Liver (tissue), 9 donors: ENCODE results near the gene TMEM14A. TPM values are rescaled to one million over a fixed set of nuclear protein-coding genes. Genes with fewer than 3 reads are reported as not detected.

Source experiments
- DNase-seq: peaks from one replicate; pipeline ENCODE4 v3.0.0-alpha.2; 2017; ENCODE audit warnings: low spot score
- H3K27ac ChIP-seq, 2 donors: one replicate each; pipeline ENCODE4 v1.7.0; 2013; ENCODE audit warnings: inconsistent platforms in 2 of 2, low read length in 2 of 2, control low read depth in 1 of 2, low read depth in 1 of 2, mild to moderate bottlenecking in 1 of 2
- H3K27me3 ChIP-seq, 4 donors: one replicate each; pipeline versions ENCODE4 v1.6.1 to v1.7.0; 2013; ENCODE audit warnings: low read length in 3 of 4, inconsistent platforms in 1 of 4, mild to moderate bottlenecking in 1 of 4, moderate library complexity in 1 of 4; ENCODE audit not compliant: control insufficient read depth in 4 of 4, insufficient read depth in 4 of 4
- H3K36me3 ChIP-seq, 4 donors: one replicate each; pipeline versions ENCODE4 v1.6.1 to v1.7.0; 2013; ENCODE audit warnings: low read length in 3 of 4, mild to moderate bottlenecking in 3 of 4, low read depth in 1 of 4, moderate library complexity in 1 of 4; ENCODE audit not compliant: control insufficient read depth in 4 of 4, insufficient read depth in 3 of 4
- H3K4me1 ChIP-seq, 4 donors: one replicate each; pipeline versions ENCODE4 v1.6.1 to v1.7.0; 2013; ENCODE audit warnings: low read length in 3 of 4, mild to moderate bottlenecking in 3 of 4, moderate library complexity in 1 of 4; ENCODE audit not compliant: control insufficient read depth in 4 of 4, insufficient read depth in 4 of 4
- H3K4me3 ChIP-seq, 3 donors: one replicate each; pipeline versions ENCODE4 v1.6.1 to v1.7.0; 2013; ENCODE audit warnings: low read length in 3 of 3, control low read depth in 1 of 3, low read depth in 1 of 3, mild to moderate bottlenecking in 1 of 3
- H3K9ac ChIP-seq, 2 donors: one replicate each; pipeline ENCODE4 v1.7.0; 2013; ENCODE audit warnings: low read length in 2 of 2, mild to moderate bottlenecking in 2 of 2, moderate library complexity in 2 of 2, control low read depth in 1 of 2, low read depth in 1 of 2
- H3K9me3 ChIP-seq, 4 donors: one replicate each; pipeline versions ENCODE4 v1.6.1 to v1.7.0; 2013; ENCODE audit warnings: low read length in 3 of 4; ENCODE audit not compliant: control insufficient read depth in 4 of 4
- EGR1 ChIP-seq, 2 donors: IDR thresholded peaks; 2 replicates each; pipeline ENCODE4 v1.6.1; 2016 to 2018; ENCODE audit warnings: antibody characterized with exemption in 2 of 2, low read depth in 2 of 2
- GABPA ChIP-seq, 2 donors: IDR thresholded peaks in 1 of 2; conservative IDR thresholded peaks in 1 of 2; 2 replicates each; pipeline ENCODE4 v1.6.1; 2016; ENCODE audit warnings: antibody characterized with exemption in 2 of 2, mild to moderate bottlenecking in 1 of 2, moderate library complexity in 1 of 2
- HNF4A ChIP-seq, 2 donors: conservative IDR thresholded peaks; 2 replicates each; pipeline ENCODE4 v1.6.1; 2016; ENCODE audit warnings: antibody characterized with exemption in 2 of 2, mild to moderate bottlenecking in 2 of 2
- HNF4G ChIP-seq: IDR thresholded peaks from 2 replicates; pipeline ENCODE4 v1.6.1; 2016; ENCODE audit warnings: antibody characterized with exemption
- JUND ChIP-seq, 2 donors: IDR thresholded peaks; 2 replicates each; pipeline ENCODE4 v1.6.1; 2016; ENCODE audit warnings: antibody characterized with exemption in 2 of 2
- RAD21 ChIP-seq, 2 donors: IDR thresholded peaks; 2 replicates each; pipeline ENCODE4 v1.6.1; 2016; ENCODE audit warnings: antibody characterized with exemption in 2 of 2, mild to moderate bottlenecking in 2 of 2
- SP1 ChIP-seq: IDR thresholded peaks from 2 replicates; pipeline ENCODE4 v1.6.1; 2018; ENCODE audit warnings: antibody characterized with exemption, mild to moderate bottlenecking
- TAF1 ChIP-seq: conservative IDR thresholded peaks from 2 replicates; pipeline ENCODE4 v1.6.1; 2016; ENCODE audit warnings: antibody characterized with exemption, mild to moderate bottlenecking
- YY1 ChIP-seq: IDR thresholded peaks from 2 replicates; pipeline ENCODE4 v1.6.1; 2016; ENCODE audit warnings: antibody characterized with exemption, mild to moderate bottlenecking
- WGBS: extraction: QIAGEN DNeasy Blood & Tissue Kit; methylation state at CpG from one replicate; pipeline ENCODE4 v1.1.7; 2013; 5-methylcytosine and 5-hydroxymethylcytosine counted together
- polyA plus RNA-seq, 2 donors: library from polyadenylated mRNA; stranded (reverse) in 1 of 2; unstranded in 1 of 2; fragments of 200-250 nt in 1 of 2; fragments of >200 nt in 1 of 2; fragmentation: Nextera tagmentation in 1 of 2; extraction: Ambion mirVana in 1 of 2; gene quantifications; one replicate each; pipeline versions ENCODE4 v1.2.1 to v1.2.3, GENCODE V29; 2013 to 2015
- total RNA-seq, 2 donors: library from RNA; depleted of rRNA; stranded (reverse); fragments of >200 nt; gene quantifications; one replicate each; pipeline ENCODE4 v1.2.3, GENCODE V29; 2014
- TF ChIP-seq, protein P1 (sequence below): IDR thresholded peaks from 2 replicates; pipeline ENCODE4 v1.6.1; 2016; ENCODE audit warnings: antibody characterized with exemption
- TF ChIP-seq, protein P2 (sequence below): fragments of 150-350 bp; IDR thresholded peaks from 2 replicates; pipeline ENCODE4 v1.5.1; 2017; ENCODE audit warnings: improper control_type of control experiment, low read depth, low read length; ENCODE audit not compliant: missing input control
- donor health status: healthy.
- donor health status: healthy.
- donor health status: healthy.
- donor health status: healthy.
- donor health status: healthy.

Gene TMEM14A
- total and polyA plus RNA-seq, 4 donors: 15.6 to 63.6 (median 22.9) TPM

DNA sequence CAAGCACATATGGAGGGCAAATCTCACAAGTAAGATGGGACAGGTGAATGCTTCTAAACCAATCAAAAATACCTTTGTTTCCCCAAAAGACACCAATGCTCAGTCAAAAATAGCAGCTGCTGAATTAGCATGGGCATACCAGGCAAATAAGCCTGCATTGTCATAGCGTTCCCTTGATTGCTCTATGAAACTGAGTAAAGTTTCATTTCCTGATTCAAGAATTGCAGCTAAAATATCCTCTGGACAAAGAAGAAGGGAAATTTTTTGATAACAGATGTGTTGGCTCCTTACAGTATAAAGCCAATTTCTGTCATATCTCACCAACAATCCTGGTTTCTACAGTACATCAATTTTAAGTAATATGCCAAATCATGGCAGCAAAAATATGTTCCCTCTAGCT lies 3.3 kb upstream of the TMEM14A start:
- Histone ChIP-seq H3K4me1 (peaks cover 8 to 78% (median 54%) of the 10 kb centered on the region in 4 donors), H3K9ac (no peak overlapping the region), H3K4me3 (no peak overlapping the region), H3K27ac (no peak overlapping the region), H3K9me3 (no peaks in the 10 kb centered on the region), H3K27me3 (no peaks in the 10 kb centered on the region), H3K36me3 (peaks cover 0 to 3% (median under 1%) of the 10 kb centered on the region in 4 donors)
- DNase-seq: no peak
- no peak for TF ChIP-seq TAF1
- WGBS: 73% methylated on average over 1 of the region's 1 CpG

DNA sequence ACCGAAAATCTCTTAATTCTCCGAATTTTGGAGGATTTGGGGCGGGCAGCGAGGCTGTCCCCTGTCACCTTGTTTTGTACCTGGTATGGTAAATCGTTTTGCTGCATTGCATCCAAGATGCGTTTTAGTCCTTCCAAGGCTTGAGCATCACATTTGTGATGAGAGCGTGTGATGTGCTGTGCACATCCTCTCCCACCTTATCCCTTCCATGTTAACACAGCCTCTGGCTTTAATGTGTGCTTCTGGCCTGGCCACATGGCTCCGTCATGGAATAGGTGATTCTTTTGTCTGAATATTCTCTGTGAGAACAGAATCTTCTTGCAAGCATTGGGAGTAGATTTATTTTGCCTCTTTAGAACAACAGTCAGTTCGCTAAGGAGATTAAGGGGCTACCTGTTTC lies 763 bp downstream of the TMEM14A start:
- Histone ChIP-seq H3K27ac (no peak overlapping the region), H3K4me1 (peaks cover 7 to 49% (median 34%) of the 10 kb centered on the region in 4 donors), H3K9ac (no peak overlapping the region), H3K27me3 (no peaks in the 10 kb centered on the region), H3K9me3 (no peaks in the 10 kb centered on the region), H3K4me3 (peak overlapping the region in 2 of 3 donors; percentile 69 to 86), H3K36me3 (peaks cover 0 to 4% (median 2%) of the 10 kb centered on the region in 4 donors)
- 66% methylated on average over 9 of the region's 9 CpGs for WGBS
- TF ChIP-seq GABPA (IDR thresholded peaks at IDR 0.05 in 1 of 2, conservative IDR thresholded peaks at IDR 0.05 in 1 of 2) (no peak), EGR1 (IDR thresholded peaks at IDR 0.05; ENCODE audit: low read depth in 2 of 2) (no peak), HNF4A (conservative IDR thresholded peaks at IDR 0.05) (no peak)
- DNase-seq: no peak

DNA sequence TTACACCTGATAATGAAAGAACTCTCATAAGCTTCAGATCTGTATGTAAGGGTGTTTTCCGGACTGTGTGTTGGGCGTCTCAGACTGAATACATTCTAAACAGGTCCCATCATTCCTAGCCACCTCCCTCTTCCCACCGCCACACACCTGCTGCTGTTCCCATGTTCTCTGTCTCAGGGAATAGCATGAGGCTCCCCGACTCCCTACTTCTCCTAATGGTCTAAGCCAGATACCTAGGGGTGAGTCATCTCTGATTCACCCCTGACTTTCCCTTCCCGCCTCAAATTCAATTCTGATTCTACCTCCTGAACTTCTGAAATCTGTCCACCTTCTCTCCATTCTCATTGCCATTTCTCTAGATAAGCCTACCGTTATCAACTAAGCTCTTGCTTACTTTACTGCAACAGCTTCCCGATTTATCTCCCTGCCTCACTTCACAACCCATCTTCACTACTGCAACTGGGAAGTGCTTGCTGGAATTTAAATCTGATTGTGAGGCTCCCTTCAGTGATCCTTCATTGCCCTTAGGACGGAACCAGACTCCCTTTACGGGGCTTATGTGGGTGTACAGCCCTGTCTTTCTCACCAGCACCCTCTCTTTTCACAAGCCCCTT lies 1.6 kb downstream of the TMEM14A start:
- DNase-seq: no peak
- Histone ChIP-seq H3K9ac (no peak overlapping the region), H3K27me3 (no peaks in the 10 kb centered on the region), H3K27ac (no peak overlapping the region), H3K36me3 (peaks cover 0 to 3% (median under 1%) of the 10 kb centered on the region in 4 donors), H3K9me3 (no peaks in the 10 kb centered on the region), H3K4me1 (peaks cover 6 to 40% (median 28%) of the 10 kb centered on the region in 4 donors), H3K4me3 (no peak overlapping the region)
- 86% methylated on average over 9 of the region's 9 CpGs for WGBS
- TF ChIP-seq SP1 (no peak), RAD21 (IDR thresholded peaks at IDR 0.05) (no peak), JUND (IDR thresholded peaks at IDR 0.05) (no peak), HNF4G (no peak), YY1 (no peak), GABPA (IDR thresholded peaks at IDR 0.05 in 1 of 2, conservative IDR thresholded peaks at IDR 0.05 in 1 of 2) (no peak)
- TF ChIP-seq, protein P1, sequence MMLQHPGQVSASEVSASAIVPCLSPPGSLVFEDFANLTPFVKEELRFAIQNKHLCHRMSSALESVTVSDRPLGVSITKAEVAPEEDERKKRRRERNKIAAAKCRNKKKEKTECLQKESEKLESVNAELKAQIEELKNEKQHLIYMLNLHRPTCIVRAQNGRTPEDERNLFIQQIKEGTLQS: no peak

DNA sequence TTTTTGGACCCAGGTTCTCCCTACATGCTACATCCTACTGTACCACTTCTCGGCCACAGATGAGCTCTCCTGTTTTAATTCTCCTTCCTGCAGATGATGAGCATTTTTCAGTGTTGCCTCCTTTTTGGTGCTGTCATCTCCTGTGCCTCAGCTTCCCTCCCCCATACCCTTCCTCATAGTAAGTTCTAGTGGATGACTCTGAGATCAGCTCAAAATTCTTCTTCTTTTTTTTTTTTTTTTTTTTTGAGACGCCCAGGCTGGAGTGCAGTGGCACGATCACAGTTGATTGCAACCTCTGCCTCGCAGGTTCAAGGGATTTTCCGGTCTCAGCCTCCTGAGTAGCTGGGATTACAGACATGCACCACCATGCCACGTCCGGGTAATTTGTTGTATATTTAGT lies 3.8 kb downstream of the TMEM14A start:
- 89% methylated on average over 7 of the region's 7 CpGs for WGBS
- no peak overlapping the region for H3K9ac ChIP-seq
- peaks cover 0 to 10% (median 7%) of the 10 kb centered on the region in 4 donors for H3K36me3 ChIP-seq

More for the DNA sequence above, 3.8 kb downstream of the TMEM14A start:
- no peak for DNase-seq
- TF ChIP-seq, protein P2, sequence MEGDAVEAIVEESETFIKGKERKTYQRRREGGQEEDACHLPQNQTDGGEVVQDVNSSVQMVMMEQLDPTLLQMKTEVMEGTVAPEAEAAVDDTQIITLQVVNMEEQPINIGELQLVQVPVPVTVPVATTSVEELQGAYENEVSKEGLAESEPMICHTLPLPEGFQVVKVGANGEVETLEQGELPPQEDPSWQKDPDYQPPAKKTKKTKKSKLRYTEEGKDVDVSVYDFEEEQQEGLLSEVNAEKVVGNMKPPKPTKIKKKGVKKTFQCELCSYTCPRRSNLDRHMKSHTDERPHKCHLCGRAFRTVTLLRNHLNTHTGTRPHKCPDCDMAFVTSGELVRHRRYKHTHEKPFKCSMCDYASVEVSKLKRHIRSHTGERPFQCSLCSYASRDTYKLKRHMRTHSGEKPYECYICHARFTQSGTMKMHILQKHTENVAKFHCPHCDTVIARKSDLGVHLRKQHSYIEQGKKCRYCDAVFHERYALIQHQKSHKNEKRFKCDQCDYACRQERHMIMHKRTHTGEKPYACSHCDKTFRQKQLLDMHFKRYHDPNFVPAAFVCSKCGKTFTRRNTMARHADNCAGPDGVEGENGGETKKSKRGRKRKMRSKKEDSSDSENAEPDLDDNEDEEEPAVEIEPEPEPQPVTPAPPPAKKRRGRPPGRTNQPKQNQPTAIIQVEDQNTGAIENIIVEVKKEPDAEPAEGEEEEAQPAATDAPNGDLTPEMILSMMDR: no peak
- TF ChIP-seq YY1: no peak
- Histone ChIP-seq H3K27me3 (no peaks in the 10 kb centered on the region), H3K4me3 (no peak overlapping the region), H3K27ac (no peak overlapping the region), H3K4me1 (peaks cover 6 to 31% (median 28%) of the 10 kb centered on the region in 4 donors), H3K9me3 (no peaks in the 10 kb centered on the region)
